ENCODE results near the gene GLCE.

GLCE gene

GRCh38 chr15:69303337-69304181 lies 143.1 kb downstream of the GLCE start:
- in situ Hi-C loops (cut with MboI; ENCODE audit: low pct_unique_long_range_greater_than_20kb, low sequenced_read_pairs): no loop called here
- DNase-seq: peak; percentile 58

DNA sequence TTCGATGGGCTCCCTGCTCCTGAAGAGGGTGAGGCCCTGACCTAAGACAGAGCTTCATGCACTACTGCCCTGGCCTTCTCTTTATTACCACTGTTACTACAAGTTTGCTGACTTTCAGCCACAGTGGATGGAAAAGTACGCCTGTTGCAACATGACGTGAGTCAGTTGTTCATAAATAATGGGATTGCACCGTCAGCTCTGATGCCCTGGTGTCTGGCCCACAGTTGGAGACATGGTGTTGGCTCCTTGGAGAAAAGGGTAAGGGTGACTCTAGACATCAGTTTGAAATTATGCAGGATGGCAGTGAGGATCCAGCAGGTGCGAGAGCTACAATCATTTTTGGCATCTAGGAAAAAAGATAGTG lies 143.7 kb downstream of the GLCE start:
- no peak for DNase-seq
- in situ Hi-C loops (cut with MboI; ENCODE audit: low pct_unique_long_range_greater_than_20kb, low sequenced_read_pairs): no loop called here

DNA sequence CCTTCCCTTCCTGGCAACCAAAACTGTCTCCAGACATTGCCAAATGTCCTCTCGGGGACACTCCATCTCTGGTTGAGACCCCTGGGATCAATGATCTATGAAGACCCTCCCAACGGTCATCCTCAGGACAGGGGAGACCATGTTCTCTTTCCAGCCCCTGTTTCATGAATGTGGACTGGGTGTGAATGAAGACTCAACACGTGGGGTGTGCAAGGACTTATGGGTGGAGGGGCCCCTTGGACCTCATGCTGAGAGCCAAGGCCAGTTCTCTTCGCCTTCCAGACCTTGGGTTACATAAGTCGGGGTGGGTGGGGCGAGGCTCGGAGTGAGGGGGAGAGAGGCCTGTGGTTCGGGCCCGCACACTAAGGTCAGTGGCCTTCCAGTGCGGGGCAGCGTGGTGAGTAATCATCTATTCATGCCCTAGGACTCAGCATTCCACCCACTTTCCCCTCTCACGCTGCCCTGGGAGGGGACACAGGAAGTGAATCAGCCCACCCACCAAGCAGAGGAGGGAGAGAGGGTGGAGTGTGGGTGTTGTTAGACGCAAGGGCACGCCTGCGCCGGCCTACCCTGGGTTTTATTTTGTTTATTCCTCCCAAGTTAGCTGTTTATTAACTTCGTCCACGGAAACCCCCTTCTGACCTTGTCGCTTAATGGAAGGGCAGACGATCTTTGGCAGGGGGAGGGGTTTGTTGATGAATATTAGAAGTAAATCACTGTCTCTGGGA lies 144.9 kb downstream of the GLCE start:
- DNase-seq: no peak
- in situ Hi-C loops (cut with MboI; ENCODE audit: low pct_unique_long_range_greater_than_20kb, low sequenced_read_pairs): no loop called here

- in situ Hi-C loops (cut with MboI; ENCODE audit: low pct_unique_long_range_greater_than_20kb, low sequenced_read_pairs): no loop called here
- DNase-seq: no peak
Measured at GRCh38 chr15:69305933-69306568, 145.6 kb downstream of the GLCE start.

DNA sequence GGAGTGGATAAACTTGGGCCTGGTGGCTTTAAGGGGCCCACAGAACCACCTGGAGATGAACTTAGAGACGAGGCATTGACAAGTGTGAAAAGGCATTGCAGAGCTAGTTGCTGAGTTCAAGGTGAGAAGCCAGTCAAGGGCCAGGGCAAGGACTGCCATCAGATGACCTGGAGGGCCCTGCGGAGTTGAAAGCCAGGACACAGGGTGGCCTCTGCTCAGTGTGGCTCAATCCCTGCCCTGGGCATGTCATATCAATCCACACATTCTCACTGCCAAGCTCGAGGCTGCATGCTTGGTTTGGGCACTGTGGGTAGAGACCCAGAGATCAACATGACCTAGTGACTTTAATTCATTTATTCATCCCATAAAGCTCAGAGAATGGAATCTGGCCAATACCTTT lies 147.5 kb downstream of the GLCE start:
- in situ Hi-C loops (cut with MboI; ENCODE audit: low pct_unique_long_range_greater_than_20kb, low sequenced_read_pairs): no loop called here
- no peak for DNase-seq

GRCh38 chr15:69308949-69309348 lies 148.5 kb downstream of the GLCE start:
- DNase-seq: no peak
- in situ Hi-C loops (cut with MboI; ENCODE audit: low pct_unique_long_range_greater_than_20kb, low sequenced_read_pairs): no loop called here

DNA sequence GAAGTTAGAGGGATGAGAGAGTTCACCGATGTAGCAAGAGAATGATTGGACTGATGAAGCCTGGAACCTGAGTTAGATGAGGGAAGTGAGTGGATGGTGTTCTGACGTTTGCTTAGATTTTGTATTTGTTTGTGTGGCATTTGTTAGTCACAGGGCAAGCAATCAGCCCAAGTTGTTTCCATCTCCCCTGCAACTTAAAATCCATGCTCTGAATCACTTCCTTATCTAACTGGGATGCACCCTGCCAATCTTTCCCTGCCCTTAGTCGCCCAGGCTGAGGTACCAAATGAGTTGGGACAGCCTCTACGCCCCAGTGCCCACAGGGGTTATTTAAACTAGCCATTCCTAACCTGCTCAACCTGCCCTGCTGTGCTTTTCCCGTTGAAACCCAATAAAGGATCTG lies 150.9 kb downstream of the GLCE start:
- DNase-seq: no peak

DNA sequence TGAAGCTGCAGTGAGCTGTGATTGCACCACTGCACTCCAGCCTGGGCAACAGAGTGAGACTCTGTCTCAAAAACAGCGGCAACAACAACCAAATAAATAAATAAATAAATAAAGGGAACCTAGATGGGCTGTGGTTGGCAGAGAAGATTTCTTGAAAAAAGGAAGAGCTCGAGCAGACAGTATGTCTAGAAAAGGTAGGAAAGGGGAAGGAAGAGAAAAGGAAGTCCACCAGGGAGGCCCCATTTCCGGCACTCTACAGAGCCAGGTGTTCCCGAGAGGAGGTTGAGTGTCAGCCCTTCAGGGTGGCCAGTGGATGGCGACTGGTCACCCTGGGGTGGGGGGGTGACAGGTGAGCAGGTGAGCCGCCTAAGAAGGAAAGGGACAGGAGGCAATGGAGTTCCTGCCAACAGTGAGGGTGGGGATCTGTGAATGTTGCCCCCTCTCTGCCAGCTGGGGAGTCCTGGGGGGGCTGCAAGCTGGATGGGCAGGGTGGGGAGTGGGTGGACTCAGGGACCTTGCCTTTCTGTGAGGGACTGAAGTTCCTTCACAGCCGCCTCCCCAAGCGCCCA lies 153.1 kb downstream of the GLCE start:
- DNase-seq: peak; percentile 89
- in situ Hi-C loops (cut with MboI; ENCODE audit: low pct_unique_long_range_greater_than_20kb, low sequenced_read_pairs): no loop called here

More for the DNA sequence above, 150.9 kb downstream of the GLCE start:
- in situ Hi-C loops (cut with MboI; ENCODE audit: low pct_unique_long_range_greater_than_20kb, low sequenced_read_pairs): no loop called here

DNA sequence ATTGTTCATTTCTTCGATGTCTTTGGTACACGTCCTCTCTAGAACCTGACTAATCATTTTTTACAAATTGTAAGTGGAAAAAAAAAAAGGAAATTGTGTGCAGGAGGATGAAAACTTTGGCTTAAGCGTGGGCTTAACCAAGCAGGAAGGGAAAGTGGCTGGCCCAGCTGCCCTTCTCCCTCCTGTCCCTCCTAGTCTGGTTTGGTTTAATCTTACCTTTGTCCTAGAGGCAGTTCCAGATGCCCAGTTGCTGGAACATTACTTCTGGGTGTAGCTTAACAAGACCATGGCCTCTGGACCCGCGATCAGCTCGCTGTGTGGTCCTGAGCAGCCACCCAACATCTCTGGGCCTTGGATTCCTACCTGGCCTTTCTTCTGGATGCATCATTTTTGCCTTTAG lies 153.7 kb downstream of the GLCE start:
- in situ Hi-C loops (cut with MboI; ENCODE audit: low pct_unique_long_range_greater_than_20kb, low sequenced_read_pairs): no loop called here
- DNase-seq: no peak

GRCh38 chr15:69314736-69315135 lies 154.3 kb downstream of the GLCE start:
- in situ Hi-C loops (cut with MboI; ENCODE audit: low pct_unique_long_range_greater_than_20kb, low sequenced_read_pairs): no loop called here
- DNase-seq: no peak

DNA sequence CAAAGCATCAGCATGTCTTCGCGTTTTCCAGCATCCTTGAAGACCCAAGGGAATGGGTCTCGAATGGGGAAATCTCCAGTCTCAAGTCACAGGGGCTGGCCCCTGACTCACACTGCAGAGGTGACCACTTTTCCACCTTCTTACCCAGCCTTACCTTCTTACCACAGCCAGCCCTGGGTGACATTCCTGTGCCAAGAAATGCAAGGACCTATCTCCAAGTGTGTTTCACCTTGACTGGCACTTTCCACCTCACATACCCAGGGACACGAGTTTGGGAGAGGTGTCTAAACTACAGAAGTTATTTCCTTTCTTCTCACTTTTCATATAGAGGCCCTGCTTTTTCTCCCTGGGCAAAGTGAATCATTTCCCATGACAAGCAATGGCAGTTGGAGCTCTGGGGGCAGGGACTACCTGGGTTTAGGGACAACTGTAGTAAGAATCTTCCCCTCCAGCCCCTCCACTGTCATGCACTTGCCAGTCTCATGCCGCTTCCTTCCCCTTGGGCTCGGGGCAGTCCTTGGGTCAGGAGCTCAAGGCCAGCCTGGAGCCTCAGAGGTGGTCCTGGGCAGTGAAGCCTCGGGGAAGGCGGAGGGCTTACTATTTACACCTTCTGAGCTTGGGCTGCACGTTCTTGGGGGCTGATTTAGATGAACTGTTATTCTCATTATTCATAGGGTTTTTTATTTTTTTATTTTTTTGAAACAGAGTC lies 155.1 kb downstream of the GLCE start:
- DNase-seq: no peak
- in situ Hi-C loops (cut with MboI; ENCODE audit: low pct_unique_long_range_greater_than_20kb, low sequenced_read_pairs): no loop called here

- in situ Hi-C loops (cut with MboI; ENCODE audit: low pct_unique_long_range_greater_than_20kb, low sequenced_read_pairs): no loop called here
- DNase-seq: no peak
Measured at GRCh38 chr15:69316291-69316690, 155.9 kb downstream of the GLCE start.

DNA sequence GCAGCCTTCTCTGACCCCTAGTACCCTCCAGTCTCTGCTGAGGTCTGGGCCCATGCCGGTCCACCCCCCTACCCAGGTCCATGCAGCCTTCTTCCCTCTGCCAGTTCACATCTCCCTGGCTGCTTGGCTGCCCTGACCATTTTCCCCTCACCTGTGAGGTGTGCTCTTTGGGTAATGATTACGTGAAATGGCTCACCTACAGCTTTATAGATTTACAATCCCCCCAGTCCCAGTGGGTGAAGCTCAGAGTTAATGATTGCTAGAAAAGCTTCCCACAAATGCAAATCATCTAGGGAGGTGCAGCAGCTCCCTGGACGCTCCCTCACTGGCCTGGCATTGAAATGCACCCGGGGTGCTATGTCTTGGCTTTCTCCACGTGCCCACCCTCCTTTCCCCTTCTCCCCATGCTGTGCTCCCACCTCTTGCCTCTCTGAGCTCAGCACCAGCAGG lies 157.0 kb downstream of the GLCE start:
- DNase-seq: no peak
- in situ Hi-C loops (cut with MboI; ENCODE audit: low pct_unique_long_range_greater_than_20kb, low sequenced_read_pairs): no loop called here

DNA sequence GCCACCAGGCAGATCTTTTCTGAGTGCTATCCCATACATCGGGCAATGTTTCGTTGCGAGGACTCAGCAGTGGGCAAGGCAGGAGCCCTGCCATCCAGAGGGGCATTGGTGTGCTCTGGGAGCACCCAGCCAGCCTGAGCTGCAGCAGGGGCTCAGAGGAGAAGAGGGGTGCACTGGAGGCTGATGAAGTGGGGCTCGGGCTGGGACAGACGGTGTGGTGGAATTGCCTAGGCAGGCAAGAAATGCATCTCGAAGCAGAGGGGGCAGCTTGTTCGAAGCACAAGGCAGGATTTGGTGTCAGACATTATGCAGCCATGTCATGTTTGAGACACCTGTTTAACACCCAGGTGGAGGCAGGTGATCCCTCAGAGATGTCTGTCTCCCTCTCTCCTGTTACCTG lies 157.6 kb downstream of the GLCE start:
- in situ Hi-C loops (cut with MboI; ENCODE audit: low pct_unique_long_range_greater_than_20kb, low sequenced_read_pairs): no loop called here
- no peak for DNase-seq

GRCh38 chr15:69319384-69320375 lies 159.2 kb downstream of the GLCE start:
- in situ Hi-C loops (cut with MboI; ENCODE audit: low pct_unique_long_range_greater_than_20kb, low sequenced_read_pairs): no loop called here
- peak; percentile 75 for DNase-seq

GRCh38 chr15:69320977-69321554 lies 160.6 kb downstream of the GLCE start:
- DNase-seq: peak; percentile 72
- in situ Hi-C loops (cut with MboI; ENCODE audit: low pct_unique_long_range_greater_than_20kb, low sequenced_read_pairs): no loop called here

Data from KBM-7 (cell line).